ENCODE results near the gene TMEM130.
A peak's percentile ranks its signal among the peaks of the same experiment; 100 is the strongest.
"Not testable (repeated sequence)": the region's sequence is repeated elsewhere in the genome, so short reads cannot be mapped to it uniquely, and the experiment has no call there.

TMEM130 gene

DNA sequence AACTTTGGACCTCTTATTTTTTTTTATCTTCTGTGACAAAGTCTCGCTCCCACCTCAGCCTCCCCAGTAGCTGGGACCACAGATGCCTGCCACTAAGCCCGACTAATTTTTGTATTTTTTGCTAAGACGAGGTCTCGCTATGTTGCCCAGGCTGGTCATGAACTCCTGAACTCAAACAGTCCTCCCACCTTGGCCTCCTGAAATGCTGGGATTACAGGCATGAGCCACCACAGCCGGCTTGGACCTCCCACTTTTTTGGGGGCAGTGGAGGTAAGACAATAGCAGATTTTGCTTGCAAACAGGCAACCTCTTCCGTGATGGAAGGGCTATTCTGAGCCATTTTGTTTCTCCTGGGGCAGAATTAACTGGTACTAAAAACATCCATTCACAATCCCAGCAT lies 7.3 kb upstream of the TMEM130 start:
- no peak for DNase-seq

DNA sequence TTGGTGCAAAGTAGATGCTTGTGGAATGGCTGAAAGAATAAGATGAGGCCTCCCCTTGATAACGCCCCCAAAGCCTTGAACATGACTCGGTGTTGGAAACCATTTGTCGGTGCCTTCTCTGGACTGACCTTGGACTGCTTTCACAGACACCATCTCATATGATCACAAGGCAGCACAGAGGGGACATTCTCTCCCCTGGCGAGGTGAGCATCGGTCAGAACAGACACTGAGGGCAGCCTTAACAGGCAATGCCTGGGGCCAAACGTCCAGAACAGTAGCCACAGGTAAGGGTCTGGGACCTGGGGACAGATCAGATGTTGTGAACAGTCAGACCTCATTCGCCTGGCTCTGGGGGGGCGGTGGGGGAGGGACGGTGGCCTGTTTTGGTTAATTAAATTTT lies 5.7 kb upstream of the TMEM130 start:
- DNase-seq: no peak

DNA sequence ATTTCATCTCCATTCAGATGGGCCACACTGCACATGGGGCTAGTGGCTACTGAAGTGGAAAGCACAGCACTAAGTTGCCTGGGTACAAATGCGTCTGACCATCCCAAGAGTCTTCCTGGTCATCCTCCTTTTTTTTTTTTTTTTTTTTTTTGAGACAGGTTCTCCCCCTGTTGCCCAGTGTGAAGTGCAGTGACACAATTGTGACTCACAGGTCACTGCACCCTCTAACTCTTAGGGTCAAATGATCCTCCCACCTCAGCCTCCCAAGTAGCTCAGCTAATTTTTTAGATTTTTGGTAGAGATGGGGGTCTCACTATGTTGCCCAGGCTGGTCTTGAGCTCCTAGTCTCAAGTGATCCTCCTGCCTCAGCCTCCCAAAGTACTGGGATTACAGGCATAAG lies 5.1 kb upstream of the TMEM130 start:
- DNase-seq: no peak

DNA sequence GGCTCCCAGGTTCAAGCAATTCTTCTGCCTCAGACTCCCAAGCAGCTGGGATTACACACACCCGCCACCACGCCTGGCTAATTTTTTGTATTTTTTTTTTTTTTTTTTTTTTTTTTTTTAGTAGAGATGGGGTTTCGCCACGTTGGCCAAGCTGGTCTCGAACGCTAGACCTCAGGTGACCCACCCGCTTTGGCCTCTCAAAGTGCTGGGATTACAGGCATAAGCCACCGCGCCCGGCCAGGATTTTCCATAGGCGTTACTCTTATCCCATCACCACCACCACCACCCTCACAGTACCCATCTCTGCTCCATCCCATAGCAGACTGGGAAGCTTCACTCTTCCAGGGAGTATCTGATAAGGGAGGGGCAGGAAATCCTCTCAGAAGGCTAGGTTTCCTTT lies 3.8 kb upstream of the TMEM130 start:
- DNase-seq: not testable (repeated sequence)

DNA sequence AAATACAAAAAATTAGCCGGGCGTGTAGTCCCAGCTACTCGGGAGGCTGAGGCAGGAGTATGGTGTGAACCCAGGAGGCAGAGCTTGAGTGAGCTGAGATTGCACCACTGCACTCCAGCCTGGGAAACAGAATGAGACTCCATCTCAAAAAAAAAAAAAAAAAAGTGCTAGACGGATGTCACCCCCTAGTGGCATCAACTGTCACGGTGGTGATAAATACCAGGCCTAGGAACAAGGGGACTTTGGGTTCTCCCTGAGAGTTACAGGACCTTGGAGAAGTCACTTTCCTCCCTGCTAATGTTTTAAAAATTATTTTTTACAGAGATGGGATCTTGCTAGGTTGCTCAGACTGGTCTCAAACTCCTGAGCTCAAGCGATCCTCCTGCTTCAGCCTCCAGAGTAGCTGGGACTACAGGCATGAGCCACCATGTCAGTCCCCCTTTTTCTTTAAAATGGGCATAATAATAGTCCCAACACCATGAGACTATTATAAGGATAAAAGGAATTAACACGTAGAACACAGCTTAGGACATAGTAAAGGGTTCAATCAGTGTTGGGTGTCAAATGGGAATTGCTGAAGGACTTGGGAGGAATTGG lies 2.6 kb upstream of the TMEM130 start:
- DNase-seq: peak in 1 of 2 donors; percentile 22

DNA sequence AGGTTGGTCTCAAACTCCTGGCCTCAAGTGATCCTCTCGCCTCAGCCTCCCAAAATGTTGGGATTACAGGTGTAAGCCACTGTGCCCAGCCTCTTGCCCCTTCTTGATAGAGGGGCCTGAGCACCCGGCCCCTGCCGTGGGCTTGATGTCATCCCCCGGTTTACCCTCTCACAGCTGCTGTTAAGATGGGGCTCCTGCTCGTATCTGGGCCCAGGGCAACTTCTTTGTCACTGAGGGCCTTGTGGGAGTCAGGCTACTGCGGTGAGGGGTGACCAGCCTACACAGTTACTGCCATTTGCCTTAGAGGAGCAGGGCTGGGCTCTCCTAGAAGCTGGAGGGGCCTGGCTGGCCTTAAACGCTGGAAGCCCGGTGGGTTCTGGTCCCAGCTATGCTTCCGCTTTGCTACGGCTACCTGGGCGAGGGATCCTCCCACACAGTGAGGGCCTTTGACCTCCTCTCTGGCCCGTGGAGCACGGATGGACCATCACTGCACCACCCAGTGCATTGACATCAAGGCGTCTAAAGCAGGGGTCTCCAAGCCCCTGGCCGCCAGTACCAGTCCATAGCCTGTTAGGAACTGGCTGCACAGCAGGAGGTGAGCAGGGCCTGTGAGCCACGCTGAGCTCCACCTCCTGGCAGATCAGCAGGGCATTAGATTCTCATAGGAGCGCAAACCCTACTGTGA lies 1.1 kb upstream of the TMEM130 start:
- DNase-seq: no peak

DNA sequence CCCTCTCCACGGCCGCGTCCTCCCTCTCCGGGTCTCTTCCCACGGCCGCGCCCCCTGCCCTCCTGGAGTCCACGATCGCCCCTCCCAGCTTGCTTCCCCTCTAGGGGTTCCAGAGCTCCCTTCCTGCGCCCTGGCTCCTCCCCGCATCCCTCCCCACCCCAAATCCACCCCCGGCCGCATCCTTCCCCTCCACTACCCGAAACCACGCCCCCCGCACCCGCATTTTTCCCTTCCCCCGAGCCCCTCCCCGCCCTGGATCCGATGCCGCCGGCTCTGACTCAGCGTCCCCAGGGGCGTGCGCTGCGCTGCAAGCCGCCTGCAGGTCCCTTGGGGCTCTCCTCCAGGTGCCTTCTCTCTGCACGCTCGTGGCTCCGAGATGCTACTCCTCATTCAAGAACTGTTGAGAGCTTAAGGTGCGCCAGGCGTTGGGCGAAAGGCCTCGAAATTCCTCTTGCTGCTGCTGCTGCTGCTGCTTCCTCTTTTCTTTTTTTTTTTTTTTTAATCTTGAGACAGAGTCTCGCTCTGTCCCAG lies 372 bp upstream of the TMEM130 start:
- peak; percentile 76 to 85 for DNase-seq

DNA sequence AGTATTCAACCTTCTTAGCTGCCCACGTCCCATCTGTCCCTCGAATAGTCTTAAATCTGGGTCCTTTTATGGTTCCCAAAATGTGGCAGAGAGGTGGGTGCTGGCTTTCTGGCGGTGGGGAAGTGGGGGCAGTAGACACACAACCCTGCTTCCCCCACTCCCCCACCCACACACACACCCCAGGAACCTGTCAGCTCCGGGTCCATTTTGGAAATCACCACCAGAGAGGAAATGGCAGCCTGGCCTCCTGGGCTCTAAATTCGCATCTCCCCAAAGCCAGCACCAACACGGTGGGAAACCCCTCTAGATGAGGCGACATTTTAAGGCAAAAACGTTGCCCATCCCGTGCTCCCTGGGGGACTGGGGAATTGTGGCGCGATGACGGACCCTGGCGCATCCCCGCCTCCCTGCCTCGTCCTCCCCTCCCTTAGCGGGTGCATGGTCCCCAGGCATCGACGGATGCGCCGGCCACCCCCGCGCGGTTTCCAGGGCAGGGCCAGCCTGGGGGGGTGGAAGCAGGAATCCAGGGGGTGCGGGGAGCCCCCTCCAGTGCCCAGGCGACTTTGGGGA lies 702 bp downstream of the TMEM130 start:
- DNase-seq: no peak

DNA sequence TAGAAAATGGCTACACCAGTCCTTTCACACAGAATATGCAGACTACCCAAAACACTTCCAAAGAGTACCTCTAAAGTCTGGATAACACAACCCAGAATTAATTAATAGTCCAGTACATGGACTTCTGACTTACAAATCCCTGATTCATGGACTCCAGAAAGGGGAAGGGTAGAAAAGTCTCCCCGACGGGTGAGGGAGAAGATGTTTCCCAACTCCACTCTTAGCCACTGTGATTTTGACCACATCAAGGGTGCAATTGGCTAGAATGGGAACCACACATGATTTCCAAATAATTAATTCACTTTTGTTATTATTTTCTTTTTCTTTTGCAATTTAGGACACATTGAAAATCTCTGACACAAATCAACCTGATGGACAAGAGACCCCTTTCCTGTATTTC lies 1.4 kb downstream of the TMEM130 start:
- DNase-seq: no peak

DNA sequence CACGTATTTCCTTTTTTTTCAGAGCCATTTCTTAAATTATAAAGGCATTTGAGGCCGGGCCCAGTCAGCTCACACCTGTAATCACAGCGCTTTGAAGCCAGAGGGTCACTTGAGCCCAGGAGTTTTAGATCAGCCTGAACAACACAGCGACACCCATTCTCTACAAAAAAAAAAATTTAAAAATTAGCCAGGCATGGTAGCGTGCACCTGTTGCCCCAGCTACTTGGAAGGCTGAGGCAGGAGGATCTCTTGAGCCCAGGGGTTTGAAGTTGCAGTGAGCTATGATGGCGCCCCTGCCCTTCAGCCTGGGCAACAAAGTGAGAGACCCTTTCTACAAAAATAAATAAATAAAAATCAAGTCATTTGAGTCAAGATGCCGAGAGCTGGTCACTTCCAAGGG lies 3.0 kb downstream of the TMEM130 start:
- DNase-seq: no peak

DNA sequence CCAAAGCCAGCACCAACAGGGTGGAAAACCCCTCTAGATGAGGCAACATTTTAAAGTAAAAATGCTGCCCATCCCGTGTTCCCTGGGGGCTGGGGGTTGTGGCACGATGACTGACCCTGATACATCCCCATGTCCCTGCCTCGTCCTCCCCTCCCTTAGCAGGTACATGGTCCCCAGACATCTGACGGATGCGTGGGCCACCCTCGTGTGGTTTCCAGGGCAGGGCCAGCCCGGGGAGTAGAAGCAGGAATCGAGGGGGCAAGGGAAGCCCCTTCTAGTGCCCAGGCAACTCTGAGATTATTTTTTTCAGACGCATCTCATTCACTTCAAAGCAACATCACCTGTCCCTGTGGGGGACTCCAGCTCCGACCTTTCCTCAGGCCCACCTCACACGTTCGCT lies 3.5 kb downstream of the TMEM130 start:
- no peak for DNase-seq

DNA sequence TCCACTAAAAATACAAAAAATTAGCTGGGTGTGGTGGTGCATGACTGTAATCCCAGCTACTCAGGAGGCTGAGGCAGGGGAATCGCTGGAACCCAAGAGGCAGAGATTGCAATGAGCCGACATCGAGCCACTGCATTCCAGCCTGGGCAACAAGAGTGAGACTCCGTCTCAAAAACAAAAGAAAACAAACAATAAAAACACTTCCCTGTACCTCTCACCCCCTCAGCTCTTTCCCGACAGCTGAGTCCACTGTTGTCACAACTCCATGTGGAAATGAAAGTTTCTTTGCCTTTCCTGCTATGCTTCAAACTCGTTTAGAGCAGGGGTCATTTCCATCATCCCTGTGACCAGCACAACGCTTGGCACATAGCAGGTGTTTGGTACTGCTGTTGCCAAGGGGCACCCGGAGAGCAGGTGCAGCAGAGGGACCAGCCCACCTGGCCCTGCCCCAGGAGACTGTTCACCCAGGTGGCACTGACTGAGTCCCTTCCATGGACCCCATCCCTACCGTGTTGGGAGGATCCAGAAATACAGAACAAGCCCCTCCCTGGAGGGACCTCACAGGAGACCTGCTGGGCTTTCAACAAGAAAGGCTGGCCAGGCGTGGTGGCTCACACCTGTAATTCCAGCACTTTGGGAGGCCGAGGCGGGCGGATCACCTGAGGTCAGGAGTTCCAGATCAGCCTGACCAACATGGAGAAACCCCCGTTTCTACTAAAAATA lies 4.9 kb downstream of the TMEM130 start:
- DNase-seq: no peak

DNA sequence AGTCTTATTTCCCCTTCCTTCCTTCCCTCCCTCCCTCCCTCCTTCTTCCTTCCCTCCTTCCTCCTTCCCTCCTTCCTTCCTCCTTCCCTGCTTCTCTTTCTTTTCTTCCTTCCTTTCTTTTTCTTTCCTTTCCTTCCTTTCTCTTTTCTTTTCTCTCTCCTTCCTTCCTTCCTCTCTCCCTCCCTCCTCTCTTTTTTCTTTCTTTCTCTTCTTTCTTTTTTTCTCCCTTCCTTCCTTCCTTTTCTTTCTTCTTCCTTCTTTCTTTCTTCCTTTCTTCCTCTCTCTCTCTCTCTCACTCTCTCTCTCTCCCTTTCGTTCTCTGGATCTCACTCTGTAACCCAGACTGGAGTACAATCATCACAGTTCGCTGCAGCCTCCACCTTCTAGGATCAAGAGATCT lies 6.2 kb downstream of the TMEM130 start:
- no peak for DNase-seq

DNA sequence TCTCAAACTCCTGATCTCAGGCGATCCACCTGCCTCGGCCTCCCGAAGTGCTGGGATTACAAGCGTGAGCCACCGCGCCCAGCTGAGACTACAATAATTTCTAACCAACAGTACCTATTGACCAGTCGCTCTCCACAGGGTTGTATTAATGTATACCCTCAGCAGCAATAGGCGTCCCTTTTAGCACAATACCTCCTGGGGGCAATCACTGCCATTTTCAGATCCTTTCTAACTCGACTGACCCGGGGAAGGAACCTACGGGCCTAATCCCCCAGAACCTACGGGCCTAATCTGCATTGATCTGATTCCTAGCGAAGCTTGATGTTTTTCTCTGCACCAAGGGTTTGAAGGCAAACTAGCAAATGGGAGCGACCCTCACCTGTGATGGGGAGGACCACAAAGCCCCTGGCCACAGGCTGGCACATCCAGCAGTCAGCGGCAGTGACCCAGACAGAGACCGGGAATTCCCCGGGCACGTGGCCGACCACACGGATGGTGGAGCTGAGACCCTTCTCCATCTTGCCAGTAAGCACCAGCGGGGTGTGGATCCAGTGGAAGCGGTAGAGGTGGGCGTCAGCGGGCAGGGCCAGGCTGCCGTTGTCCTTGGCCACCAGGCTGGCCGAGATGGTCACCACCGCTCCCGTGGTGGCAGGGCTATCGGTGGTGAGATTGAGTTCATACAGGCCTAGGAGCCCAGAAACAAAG lies 6.9 kb downstream of the TMEM130 start:
- DNase-seq: no peak

DNA sequence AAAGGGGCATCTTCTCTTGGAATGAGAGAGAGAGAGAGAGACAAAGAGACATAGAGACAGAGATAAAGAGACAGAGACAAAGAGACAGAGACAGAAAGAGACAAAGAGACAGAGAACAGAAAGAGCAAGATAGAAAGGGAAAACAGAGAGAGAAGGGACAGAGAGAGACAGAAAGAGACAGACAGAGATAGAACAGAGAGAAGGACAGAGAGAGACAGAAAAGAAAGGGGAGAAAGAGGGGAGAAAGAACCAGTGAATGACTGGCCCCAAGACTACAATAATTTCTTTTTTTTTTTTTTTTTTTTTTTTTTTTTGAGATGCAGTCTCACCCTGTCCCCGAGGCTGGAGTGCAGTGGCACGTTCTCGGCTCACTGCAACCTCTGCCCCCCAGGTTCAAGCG lies 7.6 kb downstream of the TMEM130 start:
- DNase-seq: no peak

DNA sequence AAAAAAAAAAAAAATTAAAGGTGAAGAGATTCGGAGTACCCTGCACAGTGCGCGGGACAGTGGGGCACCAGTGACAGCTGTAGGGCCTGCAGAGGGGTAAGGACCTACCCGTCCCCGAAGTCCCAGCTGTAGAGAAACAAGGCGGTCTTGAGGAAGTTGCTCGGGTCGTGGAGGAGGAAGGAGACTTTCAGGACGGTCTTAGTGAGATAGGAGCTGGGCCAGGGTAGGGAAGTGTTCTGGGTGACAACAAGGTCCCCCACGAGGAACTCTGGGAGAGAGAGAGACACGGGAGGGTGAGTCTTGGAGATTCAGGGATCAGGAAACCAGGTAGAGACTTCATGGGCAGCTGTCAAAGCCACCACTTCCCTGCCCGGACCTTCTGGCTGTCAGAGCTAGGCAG lies 9.7 kb downstream of the TMEM130 start:
- no peak for DNase-seq

DNA sequence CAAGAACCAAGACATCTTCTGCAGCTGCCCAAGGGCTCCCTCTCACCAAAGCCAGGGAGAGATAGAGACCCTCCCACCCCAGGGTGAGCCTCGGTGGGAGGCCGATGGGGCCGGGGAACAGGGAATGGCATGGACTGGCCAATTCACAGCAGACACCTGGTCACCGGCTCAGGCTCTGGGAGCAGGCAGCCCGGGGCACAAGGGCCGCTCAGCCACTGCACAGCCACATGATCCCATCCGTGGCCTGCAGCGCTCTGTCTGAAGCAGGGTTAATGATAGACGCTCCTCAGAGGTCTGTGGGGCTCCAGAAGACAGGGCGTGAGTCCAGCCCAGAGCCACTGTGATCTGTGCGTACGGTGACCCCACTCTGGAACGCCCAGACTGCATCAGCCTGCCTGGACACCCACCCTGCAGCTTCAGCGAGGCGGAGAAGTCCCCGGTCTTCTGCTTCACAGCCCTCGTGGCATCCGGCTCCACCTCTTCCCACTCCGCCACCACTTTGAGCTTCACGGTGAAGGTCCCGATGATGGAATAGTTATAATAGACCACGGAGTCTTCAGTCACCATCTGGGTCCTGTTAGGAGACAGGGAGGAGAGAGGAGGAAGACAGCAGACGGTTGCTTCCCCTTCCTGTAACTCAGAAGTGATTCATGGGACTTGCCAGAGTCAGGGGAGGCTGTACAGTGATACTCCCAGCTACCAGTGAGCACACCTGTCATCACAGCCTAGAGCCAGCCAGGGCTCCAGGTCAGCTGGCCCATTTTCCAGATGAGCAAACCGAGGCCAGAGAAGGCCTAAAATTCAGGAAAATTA lies 14.0 kb downstream of the TMEM130 start:
- DNase-seq: no peak

DNA sequence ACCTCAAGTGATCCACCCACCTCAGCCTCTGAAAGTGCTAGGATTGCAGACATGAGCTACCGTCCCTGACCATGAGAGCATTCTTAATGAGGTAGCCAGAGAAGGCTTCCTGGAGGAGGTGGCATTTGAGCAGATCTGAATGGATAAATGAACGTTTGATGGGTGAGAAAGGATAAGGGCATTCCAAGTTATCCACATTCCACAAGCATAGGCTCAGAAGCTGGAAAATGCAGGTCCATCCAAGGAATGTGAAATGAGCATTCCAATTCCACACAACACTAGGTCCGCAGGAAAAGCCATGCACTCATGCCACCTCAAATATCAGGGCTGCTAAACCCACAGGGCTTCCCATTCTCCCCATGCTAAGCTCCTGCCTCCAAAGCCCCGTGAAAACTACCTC lies 17.0 kb downstream of the TMEM130 start:
- DNase-seq: no peak

DNA sequence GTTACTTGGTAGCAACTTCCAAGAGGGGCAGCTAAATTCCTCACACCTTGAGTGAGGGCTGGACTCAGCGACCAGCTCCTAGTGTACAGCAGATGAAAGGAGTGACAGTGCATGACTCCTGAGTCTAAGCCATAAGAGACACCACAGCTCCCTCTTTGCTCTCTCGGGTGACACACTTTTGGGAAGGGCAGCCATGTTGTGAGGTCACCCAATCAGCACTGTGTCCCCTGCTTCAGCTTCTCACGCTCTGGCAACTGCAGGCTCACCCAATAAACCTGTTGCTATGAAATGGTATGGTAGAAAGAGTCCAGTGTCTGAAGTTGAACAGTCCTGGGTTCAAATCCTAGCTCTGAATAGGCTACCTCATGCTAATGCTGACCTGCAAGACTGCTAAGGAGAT lies 20.9 kb downstream of the TMEM130 start:
- no peak for DNase-seq

DNA sequence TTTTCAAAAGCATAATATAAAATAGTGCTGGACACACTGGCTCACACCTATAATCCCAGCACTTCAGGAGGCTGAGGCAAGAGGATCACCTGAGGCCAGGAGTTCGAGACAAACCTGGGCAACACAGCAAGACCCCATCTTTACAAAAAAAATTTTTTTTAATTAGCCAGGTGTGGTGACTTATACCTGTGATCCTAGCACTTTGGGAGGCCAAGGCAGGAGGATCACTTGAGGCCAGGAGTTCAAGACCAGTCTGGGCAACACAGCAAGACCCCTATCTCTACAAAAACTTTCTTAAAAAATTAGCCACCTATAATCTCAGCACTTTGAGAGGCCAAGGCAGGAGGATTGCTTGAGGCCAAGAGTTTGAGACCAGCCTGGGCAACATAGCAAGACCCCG lies 27.3 kb downstream of the TMEM130 start:
- not testable (repeated sequence) for DNase-seq

DNA sequence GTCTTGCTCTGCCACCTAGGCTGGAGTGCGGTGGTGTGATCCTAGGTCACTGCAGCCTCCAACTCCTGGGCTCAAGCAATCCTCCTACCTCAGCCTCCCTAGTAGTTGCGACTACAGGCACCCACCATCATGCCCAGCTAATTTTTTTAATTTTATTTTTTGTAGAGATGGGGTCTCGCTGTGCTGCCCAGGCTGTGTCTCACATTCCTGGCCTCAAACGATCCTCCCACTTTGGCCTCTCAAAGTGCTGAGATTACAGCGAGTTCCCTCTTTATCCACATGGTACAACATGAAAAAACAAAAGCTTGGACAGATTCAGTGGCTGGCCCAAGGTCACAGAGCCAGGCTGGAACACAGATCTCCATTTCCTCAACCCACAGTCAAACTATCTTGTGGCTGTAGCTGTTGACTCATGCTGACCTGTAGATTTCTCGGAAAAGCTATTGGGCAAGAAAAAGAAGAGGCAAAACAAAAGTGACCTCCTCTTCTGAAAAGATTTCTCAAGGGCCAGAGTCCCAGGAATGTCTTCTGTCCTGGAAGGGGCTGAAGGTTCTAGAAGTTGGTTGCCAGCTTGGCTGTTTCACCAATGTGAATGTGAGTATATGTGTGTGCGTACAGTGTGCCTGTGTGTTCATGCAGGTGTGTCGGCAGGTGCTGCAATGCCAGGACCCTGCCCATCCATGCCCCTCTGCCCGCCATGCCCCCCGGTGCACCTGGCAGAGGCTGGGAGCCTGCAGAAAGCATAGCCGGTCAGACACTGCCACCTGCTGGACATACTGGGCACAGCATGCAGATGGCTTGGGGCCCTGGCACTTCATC lies 28.4 kb downstream of the TMEM130 start:
- peak; percentile 80 to 81 for DNase-seq
